Measurements from ENCODE around the gene LRMDA. TPM values are rescaled to one million over a fixed set of nuclear protein-coding genes. Genes with fewer than 3 reads are reported as not detected.

LRMDA gene
- polyA plus RNA-seq, 2 of the 4 experiments (the other 2 are of a cell fraction) = 4.6 to 5.2 TPM

GRCh38 chr10:76286536-76286935 lies 855.1 kb downstream of the LRMDA start:
- DNase-seq (ENCODE audit: low read depth in 1 of 2, low spot score in 1 of 2) (no peak), FAIRE-seq (no peak), ATAC-seq (no peak)
- H3K9me3 ChIP-seq = no peaks in the 10 kb centered on the region
- POLR2A ChIA-PET = no interaction called here
- no peaks in the 10 kb centered on the region for H3K4me1 ChIP-seq
- WGBS (ENCODE audit: missing lambda C conversion rate) = 100% methylated on average over 1 of the region's 1 CpG
- H3K4me3 ChIP-seq = no peak overlapping the region
- no peak overlapping the region for H3K4me2 ChIP-seq
- TF ChIP-seq HES2 (IDR thresholded peaks at IDR 0.05) (no peak), MAX (IDR thresholded peaks at IDR 0.05) (no peak), CHD4 (IDR thresholded peaks at IDR 0.05; ENCODE audit: borderline replicate concordance) (no peak), POLR2A (IDR thresholded peaks at IDR 0.05; ENCODE audit: low read length) (no peak), FOSL2 (IDR thresholded peaks at IDR 0.05) (no peak), FOSL2 (CRISPR knock-in tag; IDR thresholded peaks at IDR 0.05) (no peak), EHF (CRISPR knock-in tag; IDR thresholded peaks at IDR 0.05) (no peak), EHMT2 (IDR thresholded peaks at IDR 0.05; ENCODE audit: low read depth) (no peak), CBX8 (IDR thresholded peaks at IDR 0.05) (no peak), CBX2 (IDR thresholded peaks at IDR 0.05; ENCODE audit: borderline replicate concordance, low read depth) (no peak), TFCP2L1 (CRISPR knock-in tag; IDR thresholded peaks at IDR 0.05) (no peak), HOXB13 (CRISPR knock-in tag; IDR thresholded peaks at IDR 0.05; ENCODE audit: low read depth) (no peak)
- CTCF ChIA-PET = no interaction called here
- H3K27ac ChIP-seq = no peak overlapping the region

- 38% methylated on average over 3 of the region's 3 CpGs for WGBS (ENCODE audit: missing lambda C conversion rate)
- ChIA-PET POLR2A (no interaction called here), CTCF (interaction anchor here (0.5 kb wide), 1 partner anchor 110 kb away, joined by 3 read pairs; no protein-coding TSS in a partner anchor)
- Histone ChIP-seq H3K27ac (no peak overlapping the region), H3K4me2 (no peak overlapping the region), H3K9me3 (no peaks in the 10 kb centered on the region), H3K4me3 (no peak overlapping the region), H3K4me1 (no peaks in the 10 kb centered on the region)
- no peak for TF ChIP-seq HOXA7 (CRISPR knock-in tag; IDR thresholded peaks at IDR 0.05)
- TF ChIP-seq CTCF (IDR thresholded peaks at IDR 0.05) = no peak
- no peak for TF ChIP-seq HDAC2 (IDR thresholded peaks at IDR 0.05)
- no peak for TF ChIP-seq FOXS1 (CRISPR knock-in tag; IDR thresholded peaks at IDR 0.05)
- FAIRE-seq (no peak), DNase-seq (ENCODE audit: low read depth in 1 of 2, low spot score in 1 of 2) (no peak), ATAC-seq (no peak)
Measured at GRCh38 chr10:76287856-76288255, 856.4 kb downstream of the LRMDA start.

- FAIRE-seq (no peak), ATAC-seq (no peak), DNase-seq (ENCODE audit: low read depth in 1 of 2, low spot score in 1 of 2) (no peak)
- no peaks in the 10 kb centered on the region for H3K4me1 ChIP-seq
- TF ChIP-seq ELK1 (IDR thresholded peaks at IDR 0.05; ENCODE audit: low read depth, low read length) = no peak
- TF ChIP-seq HMGXB4 (CRISPR knock-in tag; IDR thresholded peaks at IDR 0.05; ENCODE audit: borderline replicate concordance) = no peak
- no peak for TF ChIP-seq CBX2 (IDR thresholded peaks at IDR 0.05; ENCODE audit: borderline replicate concordance, low read depth)
- no peak for TF ChIP-seq JUN (IDR thresholded peaks at IDR 0.05)
- TF ChIP-seq KDM1A (IDR thresholded peaks at IDR 0.05; ENCODE audit: low read depth) = no peak
- no peak for TF ChIP-seq ZSCAN20 (CRISPR knock-in tag; IDR thresholded peaks at IDR 0.05)
- no peak for TF ChIP-seq MAFK (IDR thresholded peaks at IDR 0.05; ENCODE audit: partially characterized antibody)
- TF ChIP-seq HDAC2 (IDR thresholded peaks at IDR 0.05) = no peak
- TF ChIP-seq ESRRA (IDR thresholded peaks at IDR 0.05; ENCODE audit: borderline replicate concordance, low read length) = no peak
- no peak for TF ChIP-seq EP300 (IDR thresholded peaks at IDR 0.05)
- no peak for TF ChIP-seq NPAS2 (CRISPR knock-in tag; IDR thresholded peaks at IDR 0.05; ENCODE audit: borderline replicate concordance)
- TF ChIP-seq FOXS1 (CRISPR knock-in tag; IDR thresholded peaks at IDR 0.05) = no peak
- TF ChIP-seq FOSB (CRISPR knock-in tag; IDR thresholded peaks at IDR 0.05) = no peak
- no peak for TF ChIP-seq ZC3H11A (IDR thresholded peaks at IDR 0.05)
- TF ChIP-seq BCL3 (IDR thresholded peaks at IDR 0.05) = no peak
- no peak for TF ChIP-seq EHF (CRISPR knock-in tag; IDR thresholded peaks at IDR 0.05)
- TF ChIP-seq RARB (CRISPR knock-in tag; IDR thresholded peaks at IDR 0.05) = no peak
- no peak for TF ChIP-seq MAZ (IDR thresholded peaks at IDR 0.05; ENCODE audit: borderline replicate concordance, low read depth, low read length)
- H3K9me3 ChIP-seq = no peaks in the 10 kb centered on the region
- no peak overlapping the region for H3K27ac ChIP-seq
- CTCF ChIA-PET = no interaction called here
- H3K4me2 ChIP-seq = no peak overlapping the region
- H3K4me3 ChIP-seq = no peak overlapping the region
- POLR2A ChIA-PET = no interaction called here
Measured at GRCh38 chr10:76291175-76291574, 859.8 kb downstream of the LRMDA start.

Measured in A549 (cell line).